ENCODE data around the gene TOR4A. TPM values are rescaled to one million over a fixed set of nuclear protein-coding genes. Genes with fewer than 3 reads are reported as not detected.

TOR4A gene
- total and polyA plus RNA-seq, 9 of the 15 experiments (the other 6 are each of a cell fraction or from before 2014, with no cell fraction given), result 3.9 to 49.2 (median 8.8) TPM

DNA sequence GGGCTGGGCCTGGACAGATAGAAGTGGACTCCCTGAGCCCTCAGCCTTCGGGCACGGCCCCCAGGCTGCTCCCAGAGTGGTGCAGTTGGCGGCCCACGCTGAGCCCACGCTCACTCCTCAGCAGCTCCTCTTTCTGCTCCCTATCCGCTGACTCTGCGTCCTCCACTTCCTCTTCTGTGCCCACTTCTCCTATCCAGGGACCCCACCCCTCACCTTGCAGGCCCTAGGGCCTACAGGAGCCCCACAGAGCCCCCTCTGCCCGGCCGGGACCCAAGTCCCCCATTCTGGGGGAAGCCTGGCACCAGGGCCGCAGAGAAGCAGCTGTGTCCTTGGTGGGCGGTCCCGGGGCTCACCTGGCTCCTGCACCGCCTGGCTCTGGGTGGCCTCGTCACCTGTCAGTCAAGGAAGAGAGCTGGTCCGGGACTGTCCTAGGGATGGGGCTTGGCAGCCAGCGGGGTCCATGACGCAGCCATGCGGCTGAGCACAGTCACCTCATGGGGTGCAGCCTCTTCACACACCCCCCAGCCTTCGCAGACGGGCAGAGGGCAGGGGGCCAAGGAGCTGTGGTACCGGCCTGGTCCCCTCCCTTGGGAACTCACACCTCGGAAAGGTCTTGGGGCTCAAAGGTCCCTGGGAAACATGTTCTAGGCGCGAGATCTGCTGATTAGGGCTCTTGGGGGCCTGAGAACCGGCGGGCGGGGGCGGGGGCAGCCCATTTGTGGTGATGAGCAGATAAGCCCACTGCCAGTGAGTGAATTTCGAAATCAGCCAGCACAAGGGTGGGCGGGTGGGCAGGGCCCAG is 29.9 kb downstream of the TOR4A start (continued):
- TF ChIP-seq, protein P1, sequence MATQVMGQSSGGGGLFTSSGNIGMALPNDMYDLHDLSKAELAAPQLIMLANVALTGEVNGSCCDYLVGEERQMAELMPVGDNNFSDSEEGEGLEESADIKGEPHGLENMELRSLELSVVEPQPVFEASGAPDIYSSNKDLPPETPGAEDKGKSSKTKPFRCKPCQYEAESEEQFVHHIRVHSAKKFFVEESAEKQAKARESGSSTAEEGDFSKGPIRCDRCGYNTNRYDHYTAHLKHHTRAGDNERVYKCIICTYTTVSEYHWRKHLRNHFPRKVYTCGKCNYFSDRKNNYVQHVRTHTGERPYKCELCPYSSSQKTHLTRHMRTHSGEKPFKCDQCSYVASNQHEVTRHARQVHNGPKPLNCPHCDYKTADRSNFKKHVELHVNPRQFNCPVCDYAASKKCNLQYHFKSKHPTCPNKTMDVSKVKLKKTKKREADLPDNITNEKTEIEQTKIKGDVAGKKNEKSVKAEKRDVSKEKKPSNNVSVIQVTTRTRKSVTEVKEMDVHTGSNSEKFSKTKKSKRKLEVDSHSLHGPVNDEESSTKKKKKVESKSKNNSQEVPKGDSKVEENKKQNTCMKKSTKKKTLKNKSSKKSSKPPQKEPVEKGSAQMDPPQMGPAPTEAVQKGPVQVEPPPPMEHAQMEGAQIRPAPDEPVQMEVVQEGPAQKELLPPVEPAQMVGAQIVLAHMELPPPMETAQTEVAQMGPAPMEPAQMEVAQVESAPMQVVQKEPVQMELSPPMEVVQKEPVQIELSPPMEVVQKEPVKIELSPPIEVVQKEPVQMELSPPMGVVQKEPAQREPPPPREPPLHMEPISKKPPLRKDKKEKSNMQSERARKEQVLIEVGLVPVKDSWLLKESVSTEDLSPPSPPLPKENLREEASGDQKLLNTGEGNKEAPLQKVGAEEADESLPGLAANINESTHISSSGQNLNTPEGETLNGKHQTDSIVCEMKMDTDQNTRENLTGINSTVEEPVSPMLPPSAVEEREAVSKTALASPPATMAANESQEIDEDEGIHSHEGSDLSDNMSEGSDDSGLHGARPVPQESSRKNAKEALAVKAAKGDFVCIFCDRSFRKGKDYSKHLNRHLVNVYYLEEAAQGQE (IDR thresholded peaks at IDR 0.05; ENCODE audit: borderline replicate concordance), result no peak
- TF ChIP-seq, protein P1 (CRISPR knock-in tag; IDR thresholded peaks at IDR 0.05; ENCODE audit: low read depth), result no peak
- TF ChIP-seq CBX3 (IDR thresholded peaks at IDR 0.05; ENCODE audit: borderline replicate concordance in 1 of 2, low read length in 2 of 2) (no peak), MYC (IDR thresholded peaks at IDR 0.05; ENCODE audit: low read depth, low read length) (peak; percentile 26; the same call in 1 of the 2 replicates), MYC (CRISPR knock-in tag; IDR thresholded peaks at IDR 0.05; ENCODE audit: borderline replicate concordance, low read depth) (no peak), HDGF (IDR thresholded peaks at IDR 0.05) (no peak), SIX5 (IDR thresholded peaks at IDR 0.05; ENCODE audit: borderline replicate concordance in 1 of 2, insufficient read depth in 1 of 2, low read depth in 1 of 2, low read length in 2 of 2) (no peak), TFAP4 (CRISPR knock-in tag; IDR thresholded peaks at IDR 0.05; ENCODE audit: borderline replicate concordance) (no peak; the same call in 1 of the 2 replicates), ZNF764 (CRISPR knock-in tag; IDR thresholded peaks at IDR 0.05; ENCODE audit: low read depth) (no peak), SAFB2 (IDR thresholded peaks at IDR 0.05; ENCODE audit: borderline replicate concordance, low read depth, low read length, severe bottlenecking) (no peak), PYGO2 (tag; IDR thresholded peaks at IDR 0.05) (no peak), ZNF586 (CRISPR knock-in tag; conservative IDR thresholded peaks at IDR 0.05) (no peak), VEZF1 (CRISPR knock-in tag; IDR thresholded peaks at IDR 0.05) (peak; percentile 56), POLR2A (conservative IDR thresholded peaks at IDR 0.05) (no peak)
- TF ChIP-seq, protein P2, sequence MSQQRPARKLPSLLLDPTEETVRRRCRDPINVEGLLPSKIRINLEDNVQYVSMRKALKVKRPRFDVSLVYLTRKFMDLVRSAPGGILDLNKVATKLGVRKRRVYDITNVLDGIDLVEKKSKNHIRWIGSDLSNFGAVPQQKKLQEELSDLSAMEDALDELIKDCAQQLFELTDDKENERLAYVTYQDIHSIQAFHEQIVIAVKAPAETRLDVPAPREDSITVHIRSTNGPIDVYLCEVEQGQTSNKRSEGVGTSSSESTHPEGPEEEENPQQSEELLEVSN (IDR thresholded peaks at IDR 0.05; ENCODE audit: borderline replicate concordance in 1 of 2, extremely low read depth in 1 of 2, insufficient read depth in 1 of 2, insufficient read length in 1 of 2, low read depth in 1 of 2, low read length in 1 of 2, poor library complexity in 1 of 2, severe bottlenecking in 1 of 2), result peak in 1 of 2 experiments; percentile 27
